ENCODE data around the gene TPSG1. TPM values are rescaled to one million over a fixed set of nuclear protein-coding genes. Genes with fewer than 3 reads are reported as not detected.

Gene TPSG1
- total RNA-seq, 1 experiment from 2014 or later, result not detected

DNA sequence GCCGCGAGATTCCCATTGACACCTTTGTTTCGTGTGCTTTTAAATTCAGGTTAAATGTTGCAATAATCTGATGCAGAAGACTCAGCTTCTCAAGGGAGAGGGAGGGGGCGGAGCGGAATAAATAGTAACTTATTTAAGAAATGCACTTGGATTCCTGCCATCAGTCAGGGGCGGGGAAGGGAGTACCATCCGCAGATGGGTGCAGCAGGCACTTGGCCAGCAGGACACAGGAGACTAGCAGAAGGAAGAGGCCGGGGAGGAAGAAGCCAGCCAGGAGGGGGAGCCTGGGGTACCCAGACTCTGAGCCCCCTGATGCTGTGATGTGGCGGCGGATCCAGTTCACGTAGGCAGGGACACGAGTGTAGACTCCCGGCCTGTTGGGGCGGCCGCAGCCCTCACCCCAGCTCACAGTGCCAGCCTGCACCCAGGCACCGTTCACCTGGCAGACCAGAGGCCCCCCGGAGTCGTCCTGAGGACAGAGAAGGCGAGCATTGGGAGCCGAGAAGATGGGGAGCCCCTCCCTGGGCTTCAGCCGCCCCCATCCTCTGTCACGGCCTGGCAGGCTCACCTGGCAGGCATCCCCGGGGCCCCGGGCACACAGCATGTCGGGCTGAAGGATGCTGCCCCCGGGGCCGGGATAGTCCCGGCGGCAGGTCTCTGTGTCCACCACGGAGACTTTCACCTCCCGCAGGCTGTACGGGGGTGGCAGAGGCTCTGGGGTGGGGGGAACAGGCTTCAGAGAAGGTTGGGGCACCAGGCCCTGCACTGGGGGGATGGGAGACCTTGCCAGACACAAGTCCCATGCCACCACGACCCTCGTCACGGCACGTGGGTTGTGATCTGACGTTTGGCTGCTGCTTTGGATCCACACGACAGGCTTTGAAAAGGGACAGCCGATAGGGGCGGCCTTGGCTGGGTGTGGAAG lies 3.2 kb downstream of the TPSG1 start:
- no peak overlapping the region for H2BK120ac ChIP-seq (ENCODE audit: low read depth, low read length, poor library complexity, severe bottlenecking)
- H4K8ac ChIP-seq (replicated peaks; ENCODE audit: insufficient read length, low read depth, low read length), result no peak overlapping the region
- DNase-seq, result no peak
- Mint-ChIP-seq H3K4me1 (peaks cover 0 to 2% of the 10 kb centered on the region in 2 experiments; a peak in 1 of 4 replicates), H3K36me3 (ENCODE audit: insufficient read depth in 1 of 3, low read depth in 3 of 3) (peaks cover 7 to 17% (median 14%) of the 10 kb centered on the region in 3 experiments; a peak in 6 of 7 replicates), H3K27me3 (ENCODE audit: low read depth) (peaks cover 4% of the 10 kb centered on the region; the same call in 1 of the 2 replicates), H3K27ac (no peak overlapping the region; a peak in 2 of 7 replicates), H3K9me3 (peaks cover 0 to 3% of the 10 kb centered on the region in 2 experiments; a peak in 1 of 5 replicates), H3K4me3 (no peak overlapping the region)
- H3K23ac ChIP-seq (ENCODE audit: insufficient read length, low read depth, low read length), result no peak overlapping the region
- no peak overlapping the region for H3K4ac ChIP-seq (ENCODE audit: low read depth, low read length)
- no peak overlapping the region for H3K56ac ChIP-seq (ENCODE audit: insufficient read length, low read depth, low read length)
- H3K23me2 ChIP-seq (ENCODE audit: insufficient read length, low read depth, low read length, poor library complexity, severe bottlenecking), result no peaks in the 10 kb centered on the region
- H2AFZ ChIP-seq (ENCODE audit: low read length), result no peak overlapping the region
- no peak overlapping the region for H3K27ac ChIP-seq (ENCODE audit: insufficient read length, low read depth, low read length)
- H2BK15ac ChIP-seq (ENCODE audit: low read depth, low read length), result no peak overlapping the region
- H3K18ac ChIP-seq (ENCODE audit: insufficient read length, low read depth, low read length), result no peak overlapping the region
- no peak overlapping the region for H2AK5ac ChIP-seq (ENCODE audit: insufficient read length, low read length)
- H2BK5ac ChIP-seq (ENCODE audit: insufficient read length, low read length), result no peak overlapping the region
- no peak overlapping the region for H3K4me2 ChIP-seq (ENCODE audit: insufficient read depth, insufficient read length, low read length)
- no peak overlapping the region for H2BK20ac ChIP-seq (ENCODE audit: low read depth, low read length, poor library complexity, severe bottlenecking)
- peaks cover 3% of the 10 kb centered on the region for H4K20me1 ChIP-seq (ENCODE audit: control insufficient read depth, insufficient read depth, insufficient read length)
- H3K27me3 ChIP-seq (ENCODE audit: insufficient read depth, low read length), result no peaks in the 10 kb centered on the region
- H3T11ph ChIP-seq (ENCODE audit: low read length), result no peak overlapping the region
- no peak overlapping the region for H4K5ac ChIP-seq (ENCODE audit: insufficient read length, low read depth, low read length)
- no CpG with 5 or more reads among the region's 40 CpGs for whole genome bisulfite sequencing (ENCODE audit: extremely low coverage, insufficient read length, low lambda C conversion rate)
- H3K9ac ChIP-seq (ENCODE audit: extremely low read depth, insufficient read length, low read length), result no peak overlapping the region
- H3K9me3 ChIP-seq (ENCODE audit: control insufficient read depth, low read depth, low read length), result no peaks in the 10 kb centered on the region
- no peak overlapping the region for H2BK12ac ChIP-seq (ENCODE audit: insufficient read length, low read depth, low read length)
- no peak overlapping the region for H4K91ac ChIP-seq (ENCODE audit: insufficient read length, low read depth, low read length)
- H3K79me2 ChIP-seq (ENCODE audit: insufficient read depth, low read length), result no peaks in the 10 kb centered on the region
- TF ChIP-seq, protein P1, sequence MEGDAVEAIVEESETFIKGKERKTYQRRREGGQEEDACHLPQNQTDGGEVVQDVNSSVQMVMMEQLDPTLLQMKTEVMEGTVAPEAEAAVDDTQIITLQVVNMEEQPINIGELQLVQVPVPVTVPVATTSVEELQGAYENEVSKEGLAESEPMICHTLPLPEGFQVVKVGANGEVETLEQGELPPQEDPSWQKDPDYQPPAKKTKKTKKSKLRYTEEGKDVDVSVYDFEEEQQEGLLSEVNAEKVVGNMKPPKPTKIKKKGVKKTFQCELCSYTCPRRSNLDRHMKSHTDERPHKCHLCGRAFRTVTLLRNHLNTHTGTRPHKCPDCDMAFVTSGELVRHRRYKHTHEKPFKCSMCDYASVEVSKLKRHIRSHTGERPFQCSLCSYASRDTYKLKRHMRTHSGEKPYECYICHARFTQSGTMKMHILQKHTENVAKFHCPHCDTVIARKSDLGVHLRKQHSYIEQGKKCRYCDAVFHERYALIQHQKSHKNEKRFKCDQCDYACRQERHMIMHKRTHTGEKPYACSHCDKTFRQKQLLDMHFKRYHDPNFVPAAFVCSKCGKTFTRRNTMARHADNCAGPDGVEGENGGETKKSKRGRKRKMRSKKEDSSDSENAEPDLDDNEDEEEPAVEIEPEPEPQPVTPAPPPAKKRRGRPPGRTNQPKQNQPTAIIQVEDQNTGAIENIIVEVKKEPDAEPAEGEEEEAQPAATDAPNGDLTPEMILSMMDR (conservative IDR thresholded peaks at IDR 0.05), result no peak
- no peak overlapping the region for H3K14ac ChIP-seq (ENCODE audit: insufficient read depth, low read length)
- H3K4me1 ChIP-seq (ENCODE audit: insufficient read depth, low read length), result no peaks in the 10 kb centered on the region
- H3K79me1 ChIP-seq (ENCODE audit: insufficient read depth, low read depth, low read length, poor library complexity, severe bottlenecking), result no peaks in the 10 kb centered on the region

Measured in H9 (cell line).